PC-9 (cell line): ENCODE results near the gene CTTNBP2. TPM values are rescaled to one million over a fixed set of nuclear protein-coding genes. Genes with fewer than 3 reads are reported as not detected.

ENCODE experiments used
- BruUV-seq: library from RNA; stranded (reverse); fragments of 400-500 nt; replicated peaks from 2 replicates; lab custom pipeline; 2021; lab: Mats Ljungman, UMichigan
- CTCF ChIA-PET: fragments of 300-600 bp; sonication (Branson Sonifier 250); formaldehyde crosslinking; loops from one replicate; lab custom pipeline; 2022; ENCODE audit warnings: antibody characterized with exemption; lab: Charles Lee
- POLR2A ChIA-PET: fragments of 300-600 bp; sonication (Branson Sonifier 250); formaldehyde crosslinking; loops from one replicate; lab custom pipeline; 2022; ENCODE audit warnings: antibody characterized with exemption; ENCODE audit not compliant: unreplicated experiment; lab: Charles Lee
- DNase-seq, 2 experiments: peaks; one replicate each; pipeline versions ENCODE4 v3.0.0 to v3.0.0-alpha.2; 2015 to 2022; ENCODE audit warnings: mixed read lengths in 1 of 2
- H2AFZ ChIP-seq: fragments of 200-600 bp; sonication (generic); 2 replicates; pipeline ENCODE4 v1.8.1; 2017; ENCODE audit warnings: antibody characterized with exemption
- H3F3A ChIP-seq: fragments of 200-600 bp; sonication (generic); 2 replicates; pipeline ENCODE4 v1.8.1; 2017; ENCODE audit warnings: antibody characterized with exemption, mild to moderate bottlenecking, low read depth; ENCODE audit not compliant: insufficient read depth
- H3K27ac ChIP-seq: fragments of 200-600 bp; sonication (generic); 2 replicates; pipeline ENCODE4 v1.6.1; 2016; ENCODE audit warnings: mixed run types
- H3K27me3 ChIP-seq: fragments of 200-600 bp; sonication (generic); 2 replicates; pipeline ENCODE4 v1.6.1; 2016; ENCODE audit warnings: low read depth, mixed run types; ENCODE audit not compliant: insufficient read depth
- H3K36me3 ChIP-seq: fragments of 200-600 bp; sonication (generic); 2 replicates; pipeline ENCODE4 v1.6.1; 2016; ENCODE audit warnings: low read depth, mixed run types
- H3K4me1 ChIP-seq: fragments of 200-600 bp; sonication (generic); replicated peaks from 2 replicates; pipeline ENCODE4 v1.6.1; 2016; ENCODE audit warnings: mixed run types; ENCODE audit not compliant: insufficient read depth
- H3K4me2 ChIP-seq: fragments of 200-600 bp; sonication (generic); 2 replicates; pipeline ENCODE4 v1.6.1; 2017; ENCODE audit warnings: mixed run types
- H3K4me3 ChIP-seq: fragments of 200-600 bp; sonication (generic); 2 replicates; pipeline ENCODE4 v1.6.1; 2016; ENCODE audit warnings: mixed run types
- H3K79me2 ChIP-seq: fragments of 200-600 bp; sonication (generic); 2 replicates; pipeline ENCODE4 v1.6.1; 2017; ENCODE audit warnings: low read depth, mixed run types
- H3K9me2 ChIP-seq: fragments of 200-600 bp; sonication (generic); 2 replicates; pipeline ENCODE4 v1.8.1; 2017; ENCODE audit warnings: mild to moderate bottlenecking; ENCODE audit not compliant: insufficient read depth
- H3K9me3 ChIP-seq: fragments of 200-600 bp; sonication (generic); 2 replicates; pipeline ENCODE4 v1.8.1; 2016; ENCODE audit warnings: low read depth; ENCODE audit not compliant: insufficient read depth
- H4K20me1 ChIP-seq: fragments of 200-600 bp; sonication (generic); 2 replicates; pipeline ENCODE4 v1.8.1; 2017; ENCODE audit not compliant: insufficient read depth
- EZH2 ChIP-seq: fragments of 200-600 bp; sonication (generic); IDR thresholded peaks from 2 replicates; pipeline ENCODE4 v1.8.0; 2017; ENCODE audit warnings: antibody characterized with exemption, low read depth
- intact Hi-C: fragments of 100-400 bp; cut with micrococcal nuclease; formaldehyde crosslinking; loops from one replicate; pipeline ENCODE4 v1.10.0; 2022; ENCODE audit not compliant: unreplicated experiment
- total RNA-seq: library from RNA; stranded (reverse); gene quantifications from 2 replicates; pipeline ENCODE4 v1.2.3, GENCODE V29; 2021
- TF ChIP-seq, protein P1 (sequence below): fragments of 200-600 bp; sonication (generic); conservative IDR thresholded peaks from 2 replicates; pipeline ENCODE4 v1.6.1; 2017; ENCODE audit warnings: mixed run types, antibody characterized with exemption, mild to moderate bottlenecking, moderate library complexity

The CTTNBP2 gene
- total RNA-seq, 1 experiment from 2014 or later, result not detected

- BruUV-seq, result no TSS peak
- intact Hi-C loops, result no loop called here
- Histone ChIP-seq H3K27me3 (no peaks in the 10 kb centered on the region), H2AFZ (no peak overlapping the region), H4K20me1 (no peaks in the 10 kb centered on the region), H3K9me2 (no peaks in the 10 kb centered on the region), H3K79me2 (no peaks in the 10 kb centered on the region), H3K36me3 (no peaks in the 10 kb centered on the region), H3K4me1 (no peaks in the 10 kb centered on the region; the same call in 1 of the 2 replicates), H3F3A (no peaks in the 10 kb centered on the region), H3K4me3 (no peak overlapping the region), H3K27ac (no peak overlapping the region), H3K4me2 (no peak overlapping the region), H3K9me3 (no peaks in the 10 kb centered on the region)
- POLR2A ChIA-PET, result no interaction called here
- CTCF ChIA-PET, result no interaction called here
- no peak for TF ChIP-seq EZH2
- TF ChIP-seq, protein P1, sequence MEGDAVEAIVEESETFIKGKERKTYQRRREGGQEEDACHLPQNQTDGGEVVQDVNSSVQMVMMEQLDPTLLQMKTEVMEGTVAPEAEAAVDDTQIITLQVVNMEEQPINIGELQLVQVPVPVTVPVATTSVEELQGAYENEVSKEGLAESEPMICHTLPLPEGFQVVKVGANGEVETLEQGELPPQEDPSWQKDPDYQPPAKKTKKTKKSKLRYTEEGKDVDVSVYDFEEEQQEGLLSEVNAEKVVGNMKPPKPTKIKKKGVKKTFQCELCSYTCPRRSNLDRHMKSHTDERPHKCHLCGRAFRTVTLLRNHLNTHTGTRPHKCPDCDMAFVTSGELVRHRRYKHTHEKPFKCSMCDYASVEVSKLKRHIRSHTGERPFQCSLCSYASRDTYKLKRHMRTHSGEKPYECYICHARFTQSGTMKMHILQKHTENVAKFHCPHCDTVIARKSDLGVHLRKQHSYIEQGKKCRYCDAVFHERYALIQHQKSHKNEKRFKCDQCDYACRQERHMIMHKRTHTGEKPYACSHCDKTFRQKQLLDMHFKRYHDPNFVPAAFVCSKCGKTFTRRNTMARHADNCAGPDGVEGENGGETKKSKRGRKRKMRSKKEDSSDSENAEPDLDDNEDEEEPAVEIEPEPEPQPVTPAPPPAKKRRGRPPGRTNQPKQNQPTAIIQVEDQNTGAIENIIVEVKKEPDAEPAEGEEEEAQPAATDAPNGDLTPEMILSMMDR, result no peak
- no peak for DNase-seq
Measured at GRCh38 chr7:117707080-117707479, 166.2 kb downstream of the CTTNBP2 start.

DNA sequence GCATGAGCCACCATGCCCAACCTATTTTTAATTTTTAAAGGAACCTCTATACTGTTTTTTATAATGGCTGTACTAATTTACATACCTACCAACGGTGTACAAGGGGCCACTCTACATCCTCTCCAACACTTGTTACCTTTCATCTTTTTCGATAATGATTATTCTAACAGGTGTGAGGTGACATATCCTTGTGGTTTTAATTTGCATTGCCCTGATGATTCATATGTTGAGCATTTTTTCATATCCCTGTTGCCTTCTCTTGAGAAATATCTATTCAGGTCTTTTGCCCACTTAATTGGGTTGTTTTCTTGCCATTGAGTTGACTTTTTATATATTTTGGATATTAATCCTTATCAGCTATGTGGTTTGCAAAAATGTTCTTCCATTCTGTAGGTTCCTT is 167.0 kb downstream of the CTTNBP2 start:
- Histone ChIP-seq H3K4me3 (no peak overlapping the region), H4K20me1 (no peaks in the 10 kb centered on the region), H3F3A (no peaks in the 10 kb centered on the region), H2AFZ (peak overlapping the region; percentile 18), H3K27ac (no peak overlapping the region), H3K9me3 (no peaks in the 10 kb centered on the region), H3K4me2 (no peak overlapping the region), H3K79me2 (no peaks in the 10 kb centered on the region), H3K9me2 (no peaks in the 10 kb centered on the region), H3K4me1 (no peaks in the 10 kb centered on the region; the same call in 1 of the 2 replicates), H3K27me3 (no peaks in the 10 kb centered on the region), H3K36me3 (no peaks in the 10 kb centered on the region)
- no TSS peak for BruUV-seq
- CTCF ChIA-PET, result no interaction called here
- intact Hi-C loops, result no loop called here
- TF ChIP-seq, protein P1, result no peak
- no peak for TF ChIP-seq EZH2
- DNase-seq, result peak in 1 of 2 experiments; percentile 39
- POLR2A ChIA-PET, result no interaction called here

DNA sequence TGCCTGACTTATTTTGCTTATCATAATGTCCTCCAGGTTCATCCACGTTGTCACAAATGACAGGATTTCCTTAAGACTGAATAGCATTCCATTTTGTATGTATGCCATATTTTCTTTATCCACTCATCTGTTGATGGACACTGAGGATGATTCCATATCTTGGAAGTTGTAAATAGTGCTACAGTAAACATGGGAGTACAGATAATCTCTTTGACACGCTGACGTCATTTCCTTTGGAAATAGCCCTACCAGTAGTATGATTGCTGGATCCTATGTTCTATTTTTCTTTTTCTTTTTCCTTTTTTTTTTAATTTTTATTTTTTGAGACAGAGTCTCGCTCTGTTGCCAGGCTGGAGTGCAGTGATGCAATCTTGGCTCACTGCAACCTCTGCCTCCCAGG is 167.6 kb downstream of the CTTNBP2 start:
- Histone ChIP-seq H3K27ac (no peak overlapping the region), H3K36me3 (no peaks in the 10 kb centered on the region), H3K9me3 (no peaks in the 10 kb centered on the region), H3K4me1 (no peaks in the 10 kb centered on the region; the same call in 1 of the 2 replicates), H3F3A (no peaks in the 10 kb centered on the region), H3K27me3 (no peaks in the 10 kb centered on the region), H3K9me2 (no peaks in the 10 kb centered on the region), H3K4me2 (no peak overlapping the region), H2AFZ (no peak overlapping the region), H4K20me1 (no peaks in the 10 kb centered on the region), H3K4me3 (no peak overlapping the region), H3K79me2 (no peaks in the 10 kb centered on the region)
- POLR2A ChIA-PET, result no interaction called here
- no peak for DNase-seq
- intact Hi-C loops, result no loop called here
- CTCF ChIA-PET, result no interaction called here
- TF ChIP-seq EZH2, result no peak
- TF ChIP-seq, protein P1, result no peak
- BruUV-seq, result no TSS peak
